HuH-7.5 (cell line): ENCODE results near the gene HAUS8.
"Not testable (repeated sequence)": the region's sequence is repeated elsewhere in the genome, so short reads cannot be mapped to it uniquely, and the experiment has no call there.

Experiments used
- DNase-seq: peaks from one replicate; pipeline ENCODE4 v3.0.0; 2011; ENCODE audit warnings: low spot score

HAUS8 gene

DNA sequence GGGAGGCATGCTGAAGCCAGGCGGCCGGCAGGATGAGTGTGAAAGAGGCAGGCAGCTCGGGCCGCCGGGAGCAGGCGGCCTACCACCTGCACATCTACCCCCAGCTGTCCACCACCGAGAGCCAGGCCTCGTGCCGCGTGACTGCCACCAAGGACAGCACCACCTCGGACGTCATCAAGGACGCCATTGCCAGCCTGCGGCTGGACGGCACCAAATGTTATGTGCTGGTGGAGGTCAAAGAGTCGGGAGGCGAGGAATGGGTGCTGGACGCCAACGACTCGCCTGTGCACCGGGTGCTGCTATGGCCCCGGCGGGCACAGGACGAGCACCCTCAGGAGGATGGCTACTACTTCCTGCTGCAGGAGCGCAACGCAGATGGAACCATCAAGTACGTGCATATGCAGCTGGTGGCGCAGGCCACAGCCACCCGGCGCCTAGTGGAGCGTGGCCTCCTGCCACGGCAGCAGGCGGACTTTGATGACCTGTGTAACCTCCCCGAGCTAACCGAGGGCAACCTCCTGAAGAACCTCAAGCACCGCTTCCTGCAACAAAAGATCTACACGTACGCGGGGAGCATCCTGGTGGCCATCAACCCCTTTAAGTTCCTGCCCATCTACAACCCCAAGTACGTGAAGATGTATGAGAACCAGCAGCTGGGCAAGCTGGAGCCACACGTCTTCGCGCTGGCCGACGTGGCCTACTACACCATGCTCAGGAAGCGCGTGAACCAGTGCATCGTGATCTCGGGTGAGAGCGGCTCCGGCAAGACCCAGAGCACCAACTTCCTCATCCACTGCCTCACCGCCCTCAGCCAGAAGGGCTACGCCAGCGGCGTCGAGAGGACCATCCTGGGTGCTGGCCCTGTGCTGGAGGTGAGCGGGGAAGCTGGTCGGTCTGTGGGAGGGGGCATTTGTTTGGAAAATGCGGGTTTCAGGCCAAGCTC lies 26.7 kb upstream of the HAUS8 start:
- DNase-seq: no peak

DNA sequence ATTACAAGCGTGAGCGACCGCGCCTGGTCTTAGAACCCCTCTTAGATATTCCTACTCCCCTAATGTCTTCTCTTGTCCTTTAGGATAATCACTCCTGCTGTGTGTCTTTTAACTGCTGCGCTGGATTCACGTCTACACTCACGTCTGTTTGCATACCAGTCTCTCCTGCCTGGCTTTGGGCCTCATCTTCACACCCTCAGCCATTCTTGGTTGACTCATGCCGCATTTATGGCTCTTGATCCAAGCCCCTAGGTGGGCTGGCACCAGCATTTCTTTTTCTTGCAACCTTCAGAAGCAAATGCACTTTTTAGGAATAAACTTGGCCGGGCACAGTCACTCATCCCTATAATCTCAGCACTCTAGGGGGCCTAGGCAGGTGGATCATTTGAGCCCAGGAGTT lies 23.1 kb upstream of the HAUS8 start:
- no peak for DNase-seq

DNA sequence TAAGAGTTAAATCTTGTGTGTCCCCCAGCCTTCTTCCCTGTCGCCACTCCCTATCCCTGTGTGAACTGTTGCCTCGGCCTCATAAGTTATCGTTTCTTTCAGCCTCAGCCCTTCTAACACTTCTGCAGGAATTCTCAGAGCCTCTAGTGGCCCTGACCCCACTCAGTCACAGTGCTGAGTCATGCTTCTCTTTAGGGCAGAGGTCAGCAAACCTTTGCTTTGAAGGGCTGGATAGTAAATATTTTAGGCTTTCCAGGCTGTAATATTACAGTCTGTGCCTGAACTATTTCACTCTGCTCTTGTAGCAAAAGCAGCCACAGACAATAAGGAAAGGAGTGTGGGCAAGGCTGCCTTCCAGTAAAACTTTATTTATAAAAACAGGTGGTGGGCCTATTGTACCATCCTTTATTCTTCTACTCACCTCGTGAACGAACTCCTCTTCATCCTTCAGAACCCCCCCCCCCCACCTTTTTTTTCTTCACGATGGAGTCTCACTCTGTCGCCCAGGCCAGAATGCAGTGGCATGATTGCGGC lies 22.4 kb upstream of the HAUS8 start:
- DNase-seq: peak; percentile 73

DNA sequence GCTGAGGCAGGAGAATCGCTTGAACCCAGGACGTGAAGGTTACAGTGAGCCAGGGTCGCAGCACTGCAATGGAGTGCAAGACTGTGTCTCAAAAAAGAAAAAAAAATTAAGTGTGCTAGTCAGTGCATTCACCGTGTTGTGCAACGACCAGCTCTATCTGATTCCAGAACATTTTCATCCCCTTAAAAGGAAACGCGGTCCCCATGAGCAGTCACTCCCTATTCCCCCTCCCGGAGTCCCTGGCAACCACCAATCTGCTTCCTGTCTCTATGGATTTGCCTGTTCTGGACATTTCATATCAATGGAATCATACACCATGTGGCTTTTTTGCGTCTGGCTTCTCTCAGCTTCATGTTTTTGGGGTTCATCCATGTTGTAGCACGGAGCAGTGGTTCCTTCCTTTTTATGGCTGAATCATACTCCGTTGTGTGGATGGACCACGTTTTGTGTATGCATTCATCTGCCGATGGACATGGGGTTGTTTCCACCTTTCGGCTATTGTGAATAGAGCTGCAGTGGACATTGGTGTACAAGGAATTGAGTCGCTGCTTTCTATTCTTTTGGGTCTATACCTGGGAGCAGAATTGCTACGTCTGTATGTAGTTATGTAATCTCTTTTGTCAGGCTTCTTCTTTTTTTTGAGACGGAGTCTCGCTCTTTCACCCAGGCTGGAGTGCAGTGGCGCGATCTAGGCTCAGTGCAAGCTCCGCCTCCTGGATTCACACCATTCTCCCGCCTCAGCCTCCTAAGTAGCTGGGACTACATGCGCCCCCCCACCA lies 20.1 kb upstream of the HAUS8 start:
- no peak for DNase-seq

- DNase-seq: not testable (repeated sequence)
Observed at GRCh38 chr19:17094694-17095093, 19.4 kb upstream of the HAUS8 start.

DNA sequence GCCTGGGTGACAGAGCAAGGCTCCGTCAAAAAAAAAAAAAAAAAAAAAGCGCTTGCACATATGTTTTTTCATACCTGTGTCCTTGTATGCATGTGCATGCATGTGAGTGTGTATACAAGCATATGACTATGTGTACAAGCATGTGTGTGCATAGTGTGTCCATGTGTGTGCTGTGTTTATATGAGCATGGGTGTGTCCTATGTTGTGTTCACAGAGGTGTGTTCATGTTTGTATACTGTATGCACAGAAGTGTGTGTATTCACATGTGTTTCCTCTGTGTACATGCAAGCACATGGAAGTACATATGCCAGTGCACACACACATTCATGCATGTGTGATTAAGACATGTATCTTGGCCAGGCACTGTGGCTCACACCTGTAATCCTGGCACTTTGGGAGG lies 17.4 kb upstream of the HAUS8 start:
- no peak for DNase-seq

- DNase-seq: no peak
Observed at GRCh38 chr19:17091758-17092333, 16.6 kb upstream of the HAUS8 start.

DNA sequence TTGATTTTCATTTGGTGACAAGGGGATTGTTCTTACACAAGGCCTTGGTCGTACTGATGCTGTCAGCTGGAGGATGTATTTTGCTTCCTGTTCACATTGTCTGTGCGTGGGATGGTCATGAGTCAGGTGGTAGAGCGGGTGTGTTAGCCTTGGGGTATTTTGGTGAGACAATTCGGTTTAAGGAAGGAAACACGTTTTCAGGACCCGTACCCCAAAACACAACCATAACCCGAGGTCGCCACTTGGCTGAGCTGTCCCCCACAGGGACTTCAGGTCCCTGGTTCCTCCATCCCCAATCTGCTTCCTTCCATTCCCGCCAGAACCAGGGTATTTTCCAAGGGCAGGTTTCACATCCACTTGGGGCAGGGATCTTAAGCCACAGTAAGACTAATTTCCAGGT lies 15.3 kb upstream of the HAUS8 start:
- DNase-seq: no peak

- DNase-seq: no peak
Observed at GRCh38 chr19:17088552-17088951, 13.3 kb upstream of the HAUS8 start.

DNA sequence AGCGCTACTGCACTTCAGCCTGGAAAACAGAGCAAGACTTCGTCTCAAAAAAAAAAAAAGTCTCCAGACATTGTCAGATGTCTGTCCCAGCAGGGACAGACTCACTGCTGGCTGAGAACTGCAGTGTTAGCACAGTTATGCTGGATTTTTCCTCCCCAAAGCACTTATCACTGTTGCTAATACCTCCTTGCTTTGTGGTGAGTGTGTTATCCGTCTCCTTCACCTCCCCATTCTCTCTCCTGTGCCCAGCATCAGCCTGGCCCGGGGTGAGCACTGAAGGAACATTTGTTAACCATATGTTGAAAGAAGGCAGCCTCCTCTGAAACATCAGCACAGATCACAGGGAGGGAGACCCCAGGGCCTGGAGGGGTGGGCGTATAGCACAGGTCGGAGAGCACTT lies 11.6 kb upstream of the HAUS8 start:
- no peak for DNase-seq

DNA sequence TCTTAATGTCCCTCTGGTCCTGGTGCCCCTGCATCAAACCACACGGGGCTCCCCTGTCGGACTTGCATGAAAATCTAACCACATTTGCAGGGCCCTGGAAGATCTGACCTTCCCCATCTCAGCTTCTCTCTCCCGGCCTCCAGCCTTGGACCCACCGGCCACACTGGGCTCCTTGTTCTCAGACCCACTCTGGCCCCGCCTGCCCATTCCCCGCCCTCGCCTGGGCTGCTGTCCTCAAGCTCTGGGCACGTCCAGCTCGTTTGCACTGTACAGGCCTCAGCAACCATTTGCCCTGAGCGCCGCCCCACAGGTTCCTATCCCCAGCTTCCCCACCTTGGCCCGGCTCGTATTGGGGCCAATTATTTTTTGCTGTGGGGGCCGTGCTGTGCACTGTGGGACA lies 10.9 kb upstream of the HAUS8 start:
- DNase-seq: no peak

DNA sequence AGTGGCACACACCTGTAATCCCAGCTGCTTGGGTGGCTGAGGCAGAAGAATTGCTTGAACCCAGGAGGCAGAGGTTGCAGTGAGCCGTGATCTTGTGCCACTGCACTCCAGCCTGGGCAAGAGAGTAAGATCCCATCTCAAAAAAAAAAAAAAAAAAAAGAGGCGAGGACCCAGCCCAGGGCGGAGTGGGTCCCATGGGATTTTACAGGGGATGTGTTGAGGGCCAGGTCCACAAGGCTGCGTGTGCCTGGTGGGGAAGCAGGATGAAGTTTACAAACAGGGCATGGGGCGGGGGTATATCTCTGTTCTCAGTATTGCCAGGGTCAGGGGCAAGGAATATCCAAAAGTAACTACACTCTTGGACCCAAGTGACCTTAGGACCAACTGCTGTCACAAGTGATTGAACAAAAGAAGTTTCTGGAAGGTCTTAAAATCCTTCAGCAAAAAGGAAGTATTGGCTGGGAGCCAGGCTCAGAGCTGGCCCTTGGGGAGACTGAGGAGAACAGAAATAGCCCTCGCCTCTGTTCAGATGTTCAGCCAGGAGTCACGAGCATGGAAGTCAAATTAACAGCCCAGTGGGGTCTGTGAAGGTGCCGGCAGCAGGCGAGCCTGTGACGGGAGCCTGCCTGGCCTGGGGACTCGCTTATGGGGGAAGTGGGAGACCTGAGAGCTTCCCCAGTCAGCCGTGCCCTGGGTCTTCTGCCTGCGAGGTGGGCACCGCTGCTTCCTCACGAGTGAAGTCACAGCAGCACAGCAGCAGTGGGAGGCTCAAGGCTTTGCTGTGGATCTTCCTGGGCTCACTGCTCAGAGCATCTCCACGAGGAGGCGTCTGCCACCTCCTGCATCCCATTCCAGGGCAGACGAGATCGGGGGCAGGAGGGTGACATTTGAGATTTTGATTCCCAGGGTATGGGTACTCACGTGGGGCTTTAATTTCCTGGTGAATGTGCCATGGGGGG lies 6.7 kb upstream of the HAUS8 start:
- DNase-seq: no peak

GRCh38 chr19:17080440-17080801 lies 5.2 kb upstream of the HAUS8 start:
- no peak for DNase-seq

DNA sequence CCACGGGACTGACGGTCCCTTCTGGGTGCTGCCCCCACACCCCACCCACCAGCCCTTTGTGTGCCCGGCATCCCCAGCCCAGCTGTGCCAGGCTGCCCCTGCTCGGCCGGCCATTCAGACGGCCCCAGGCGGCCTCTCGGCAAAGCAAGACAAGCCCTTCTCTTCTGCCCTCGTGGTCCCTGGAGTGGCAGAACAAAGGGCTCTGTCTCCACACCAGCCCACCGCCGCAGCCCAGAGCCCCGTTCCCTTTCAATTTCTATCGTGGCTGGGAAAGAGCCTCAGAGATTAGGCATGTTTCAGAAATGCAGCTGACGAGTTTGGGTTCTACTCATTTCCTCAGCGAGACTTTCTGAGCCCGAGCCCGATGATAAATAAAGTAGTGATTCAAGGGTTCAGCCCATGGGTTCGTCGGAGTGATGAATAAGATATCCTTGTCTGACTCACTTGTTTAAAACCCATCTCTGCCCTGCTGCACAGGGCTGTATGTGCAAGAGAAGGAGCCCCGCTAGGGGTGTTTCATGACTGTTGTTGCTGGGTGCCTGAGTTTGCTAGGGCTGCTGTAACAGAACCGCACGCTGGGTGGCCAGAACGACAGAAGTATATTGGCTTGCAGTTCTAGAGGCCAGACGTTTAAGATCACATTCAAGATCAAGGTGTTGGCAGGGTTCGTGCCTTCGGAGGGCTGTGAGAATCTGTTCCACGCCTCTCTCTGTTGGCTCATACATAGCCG lies 4.6 kb upstream of the HAUS8 start:
- no peak for DNase-seq

DNA sequence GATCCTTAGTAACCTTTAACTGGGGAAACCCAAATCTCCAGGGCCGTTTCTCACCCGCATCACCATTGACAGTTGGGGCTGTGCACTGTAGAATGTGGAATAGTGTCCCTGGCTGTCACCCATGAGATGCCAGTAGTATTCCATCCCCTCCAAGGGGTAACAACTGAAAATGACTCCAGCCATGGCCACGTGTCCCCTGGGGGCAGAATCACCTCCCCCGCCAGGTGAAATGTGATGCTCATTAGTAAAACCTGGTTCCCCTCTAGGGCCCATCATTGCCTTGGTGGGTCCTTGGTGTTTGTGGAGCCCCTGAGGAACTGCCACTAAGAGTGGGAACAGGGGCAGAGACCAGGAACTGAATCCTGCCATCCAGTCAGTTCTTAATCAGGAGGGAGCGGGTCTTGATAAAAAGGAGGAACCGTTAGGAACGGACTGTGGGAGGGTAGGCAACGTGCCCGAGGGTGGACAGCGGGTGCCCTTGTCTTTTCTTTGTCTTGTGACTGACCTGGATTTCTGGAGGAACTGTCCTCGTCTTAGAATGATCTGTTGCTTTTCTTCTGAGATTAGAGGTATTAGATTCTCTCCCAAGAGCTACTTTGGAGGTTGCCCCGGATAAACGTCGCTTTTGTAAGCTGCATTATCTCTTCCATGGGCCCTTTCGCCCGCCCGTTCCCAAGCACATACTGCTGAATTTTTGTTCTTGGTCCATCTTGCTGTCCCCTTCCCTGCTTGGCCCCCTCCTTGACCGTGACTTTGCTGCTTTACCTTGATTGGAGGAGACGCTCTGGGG lies 3.9 kb upstream of the HAUS8 start:
- DNase-seq: no peak

DNA sequence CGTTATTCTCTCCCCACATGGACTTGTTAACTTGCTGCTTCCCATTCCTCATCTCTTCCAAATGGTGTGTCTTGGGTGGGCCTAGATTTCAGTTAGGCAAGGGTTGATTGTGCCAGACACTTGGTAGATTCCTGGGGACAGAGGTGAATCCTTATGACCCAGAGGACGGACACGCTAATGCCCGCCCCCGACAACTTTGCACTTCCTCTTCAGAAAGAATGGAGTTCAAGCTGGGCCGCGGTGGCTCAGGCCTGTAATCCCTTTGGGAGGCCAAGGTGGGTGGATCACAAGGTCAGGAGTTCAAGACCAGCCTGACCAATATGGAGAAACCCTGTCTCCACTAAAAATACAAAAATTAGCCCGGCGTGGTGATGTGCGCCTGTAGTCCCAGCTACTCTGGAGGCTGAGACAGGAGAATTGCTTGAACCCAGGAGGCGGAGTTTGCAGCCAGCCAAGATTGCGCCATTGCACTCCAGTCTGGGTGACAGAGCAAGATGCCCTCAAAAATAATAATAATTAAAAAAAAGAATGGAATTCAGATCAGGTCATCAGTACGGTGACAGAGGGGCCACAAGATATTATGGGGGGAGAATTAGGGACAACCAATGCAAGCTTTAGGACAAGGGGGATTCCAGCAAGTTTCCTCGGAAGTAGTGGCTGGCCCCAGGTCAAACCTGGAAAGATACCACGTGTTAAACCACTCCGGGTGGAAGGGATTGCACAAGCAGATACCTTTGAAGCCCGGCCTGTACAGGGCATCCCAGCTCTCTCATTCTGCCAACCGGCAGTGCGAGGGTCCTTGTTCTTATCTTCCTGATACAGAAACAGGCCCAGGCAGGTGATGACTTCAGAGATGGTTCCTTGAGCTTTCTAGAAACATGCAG lies 3.0 kb upstream of the HAUS8 start:
- DNase-seq: no peak

- no peak for DNase-seq
Observed at GRCh38 chr19:17077447-17078028, 2.3 kb upstream of the HAUS8 start.

GRCh38 chr19:17076543-17076991 lies 1.3 kb upstream of the HAUS8 start:
- peak; percentile 47 for DNase-seq
